GM19397 (cell line): ENCODE results near the gene MVP.
"Not testable (repeated sequence)": the region's sequence is repeated elsewhere in the genome, so short reads cannot be mapped to it uniquely, and the experiment has no call there.

ENCODE experiments used
- ATAC-seq: cut with Tn5 transposase; IDR thresholded peaks from one replicate; pipeline ENCODE4 v1.9.1; 2021; ENCODE audit warnings: mild to moderate bottlenecking, moderate library complexity; ENCODE audit not compliant: unreplicated experiment

MVP gene

DNA sequence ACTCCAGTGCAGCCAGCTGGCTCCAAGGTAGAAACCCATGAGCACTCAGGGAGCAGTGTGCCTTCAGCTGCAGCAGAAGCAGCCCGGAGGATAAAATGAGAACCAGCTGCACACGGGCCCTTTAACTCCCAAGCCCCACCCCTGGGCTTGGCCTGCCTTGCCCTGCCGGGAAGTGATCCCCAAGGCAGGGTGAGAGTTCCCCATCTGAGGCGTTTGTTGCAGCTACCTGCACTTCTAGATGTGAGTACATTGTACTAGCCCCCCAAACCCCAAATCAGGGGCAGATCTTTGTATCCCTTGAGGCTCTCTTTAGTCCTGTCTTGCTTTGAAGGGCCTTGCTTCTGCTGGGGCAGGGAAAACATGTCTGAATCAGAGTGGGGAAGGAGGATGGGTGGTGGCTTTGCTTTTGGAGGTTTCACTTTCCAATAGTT lies at the start of gene MVP:
TSS of gene MVP (plus strand) at position 192 of the 431 bp plus-strand sequence. CDS start 10,088 bp downstream, outside the sequence.
- no peak for ATAC-seq

DNA sequence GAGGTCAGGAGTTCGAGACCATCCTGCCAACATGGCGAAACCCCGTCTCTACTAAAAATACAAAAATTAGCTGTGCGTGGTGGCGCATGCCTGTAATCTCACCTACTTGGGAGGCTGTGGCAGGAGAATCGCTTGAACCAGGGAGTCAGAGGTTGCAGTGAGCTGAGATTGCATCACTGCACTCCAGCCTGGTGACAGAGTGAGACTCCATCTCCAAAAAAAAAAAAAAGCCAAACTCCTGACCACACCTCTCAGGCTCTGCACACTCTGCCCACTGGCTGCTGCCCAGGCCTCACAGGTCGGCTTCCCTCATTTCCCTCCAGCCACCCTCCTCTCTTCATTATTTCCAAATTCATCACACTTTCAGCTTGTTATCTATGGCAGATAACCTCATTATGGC lies 47.9 kb upstream of the MVP start:
- ATAC-seq = not testable (repeated sequence)

DNA sequence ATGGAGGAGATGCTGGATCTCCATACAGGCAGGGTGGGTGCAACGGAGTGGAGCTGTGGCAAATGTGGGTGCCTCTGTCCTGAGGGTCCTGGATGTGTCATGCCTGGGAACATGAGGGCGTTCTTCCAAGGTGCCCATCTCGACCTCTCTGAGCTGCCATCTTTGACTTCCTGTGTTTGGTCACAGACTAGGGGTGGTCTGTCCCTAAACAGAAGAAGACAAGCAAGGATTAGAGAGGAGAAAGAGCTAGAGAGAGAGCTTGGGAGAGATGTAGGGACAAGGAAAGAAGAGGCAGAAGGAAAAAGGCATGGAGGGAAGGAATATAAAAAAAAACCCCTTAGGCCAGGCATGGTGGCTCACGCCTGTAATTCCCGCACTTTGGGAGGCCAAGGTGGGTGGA lies 45.5 kb upstream of the MVP start:
- ATAC-seq = no peak

DNA sequence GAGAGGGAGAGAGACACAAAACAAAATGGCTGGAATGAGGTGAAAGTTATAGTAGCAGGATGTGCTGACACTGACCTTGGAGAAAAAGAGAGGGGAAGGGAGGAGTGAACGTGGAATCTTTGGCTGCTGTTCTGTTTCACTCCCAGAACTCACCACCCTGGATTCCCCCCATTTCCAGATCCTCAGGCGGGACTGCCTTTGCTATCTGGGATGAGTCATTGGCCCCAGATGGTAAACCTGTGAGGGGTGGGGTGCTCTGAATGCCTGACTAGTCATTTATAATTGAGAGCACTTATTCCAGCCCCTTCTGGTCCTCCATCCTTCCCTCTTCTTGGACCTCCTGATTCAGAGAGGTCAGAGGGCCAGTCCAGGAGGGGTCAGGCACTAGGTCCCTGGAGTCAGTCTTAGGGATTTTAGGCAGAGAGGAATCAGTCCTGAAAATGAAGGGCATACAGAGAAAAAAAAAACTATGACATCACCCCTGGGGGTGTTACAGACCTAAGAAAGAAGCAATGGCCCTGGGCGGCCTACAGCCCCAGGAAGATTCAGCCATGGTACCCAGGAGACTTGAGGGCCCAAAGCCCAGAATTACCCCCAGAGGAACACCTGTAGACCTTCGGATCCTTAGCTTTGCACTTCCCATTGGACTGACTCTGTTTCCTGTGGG lies 44.4 kb upstream of the MVP start:
- no peak for ATAC-seq

DNA sequence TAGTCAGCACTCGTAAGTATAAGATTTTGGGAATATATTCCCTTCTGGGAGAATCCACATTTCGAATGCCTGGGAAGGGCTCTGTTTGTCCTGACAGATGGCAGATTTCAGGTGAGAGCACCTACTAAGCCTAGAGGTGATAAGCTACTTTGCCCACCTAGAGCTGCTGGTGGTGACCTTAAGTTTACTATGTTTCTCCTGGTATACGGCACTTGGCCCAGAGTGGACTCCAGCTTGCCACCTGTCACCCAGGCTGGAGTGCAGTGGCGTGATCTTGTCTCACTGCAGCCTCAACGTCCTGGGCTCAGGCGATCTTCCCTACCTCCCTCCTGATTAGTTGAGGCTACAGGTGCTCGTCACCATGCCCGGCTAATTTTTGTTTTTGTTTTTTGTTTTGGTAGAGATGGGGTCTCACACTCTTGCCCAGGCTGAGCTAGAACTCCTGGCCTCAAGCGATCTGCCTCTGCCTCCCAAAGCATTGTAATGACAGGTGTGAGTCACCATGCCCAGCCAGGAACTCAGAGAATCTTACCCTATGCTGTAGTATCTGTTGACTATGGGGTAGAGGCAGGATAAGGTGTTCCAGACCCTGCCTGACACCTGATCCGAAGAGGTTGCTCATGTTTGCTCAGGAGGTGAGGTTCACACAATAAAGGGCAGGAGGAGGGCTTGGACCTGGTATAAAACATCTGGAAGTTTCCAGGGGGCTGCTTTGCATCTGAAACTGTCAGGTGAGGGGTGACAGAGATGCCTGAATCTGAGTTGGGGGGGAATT lies 42.5 kb upstream of the MVP start, which contains the start of gene ZG16:
TSS of gene ZG16 (plus strand) at position 681 of the 775 bp plus-strand sequence. CDS start 1,011 bp downstream, outside the sequence.
- no peak for ATAC-seq

DNA sequence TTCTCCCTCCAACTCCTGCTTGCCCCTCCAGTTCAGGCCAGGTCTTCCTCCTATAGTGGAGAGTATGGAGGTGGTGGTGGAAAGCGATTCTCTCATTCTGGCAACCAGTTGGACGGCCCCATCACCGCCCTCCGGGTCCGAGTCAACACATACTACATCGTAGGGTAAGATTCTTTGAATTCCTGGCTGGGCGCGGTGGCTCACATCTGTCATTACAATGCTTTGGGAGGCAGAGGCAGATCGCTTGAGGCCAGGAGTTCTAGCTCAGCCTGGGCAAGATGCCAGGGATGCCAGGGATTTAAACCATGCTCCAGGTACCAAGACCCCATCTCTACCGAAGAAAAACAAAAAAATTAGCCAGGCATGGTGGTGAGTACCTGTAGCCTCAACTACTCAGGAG lies 40.8 kb upstream of the MVP start:
- ATAC-seq = no peak

DNA sequence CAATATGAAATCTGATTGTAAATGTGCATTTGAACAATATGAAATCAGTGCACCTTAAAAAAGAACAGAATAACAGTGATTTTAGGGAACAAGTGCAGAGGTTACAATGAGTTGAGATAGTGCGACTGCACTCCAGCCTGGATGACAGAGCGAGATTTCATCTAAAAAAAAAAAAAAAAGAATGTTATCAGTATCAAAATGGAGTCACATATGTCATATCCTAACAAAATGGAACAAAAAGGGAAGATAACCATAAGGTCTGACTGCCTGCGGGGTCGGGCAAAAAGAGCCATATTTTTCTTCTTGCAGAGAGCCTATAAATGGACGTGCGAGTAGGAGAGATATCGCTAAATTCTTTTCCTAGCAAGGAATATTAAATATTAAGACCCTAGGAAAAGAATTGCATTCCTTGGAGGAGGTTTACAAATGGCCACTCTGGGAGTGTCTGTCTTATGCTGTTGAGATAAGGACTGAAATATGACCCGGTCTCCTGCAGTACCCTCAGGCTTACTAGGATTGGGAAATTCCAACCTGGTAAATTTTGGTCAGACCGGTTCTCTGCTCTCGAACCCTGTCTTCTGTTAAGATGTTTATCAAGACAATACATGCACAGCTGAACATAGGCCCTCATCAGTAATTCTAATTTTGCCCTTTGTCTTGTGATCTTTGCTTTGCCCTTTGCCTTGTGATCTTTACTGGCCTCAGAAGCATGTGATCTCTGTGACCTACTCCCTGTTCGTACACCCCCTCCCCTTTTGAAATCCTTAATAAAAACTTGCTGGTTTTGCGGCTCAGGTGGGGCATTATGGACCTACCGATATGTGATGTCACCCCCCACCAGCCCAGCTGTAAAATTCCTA lies 36.9 kb upstream of the MVP start:
- ATAC-seq = not testable (repeated sequence)

DNA sequence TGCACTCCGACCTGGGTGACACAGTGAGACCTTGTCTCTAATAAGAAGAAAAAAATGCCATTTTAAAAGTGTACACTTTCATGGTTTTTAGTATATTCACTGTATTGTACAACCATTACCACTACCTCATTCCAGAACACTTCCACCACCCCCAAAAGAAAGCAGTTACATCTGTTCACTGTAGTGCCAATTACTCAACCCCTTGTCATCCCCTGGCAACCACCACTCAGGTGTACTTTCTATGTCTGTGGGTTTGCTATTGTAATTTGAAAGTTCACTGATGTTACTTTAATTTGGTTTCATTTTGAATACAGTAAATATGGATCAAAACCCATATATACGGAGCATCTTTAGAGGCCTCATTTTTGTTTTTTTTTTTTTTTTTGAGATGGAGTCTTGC lies 36.1 kb upstream of the MVP start:
- ATAC-seq = no peak

DNA sequence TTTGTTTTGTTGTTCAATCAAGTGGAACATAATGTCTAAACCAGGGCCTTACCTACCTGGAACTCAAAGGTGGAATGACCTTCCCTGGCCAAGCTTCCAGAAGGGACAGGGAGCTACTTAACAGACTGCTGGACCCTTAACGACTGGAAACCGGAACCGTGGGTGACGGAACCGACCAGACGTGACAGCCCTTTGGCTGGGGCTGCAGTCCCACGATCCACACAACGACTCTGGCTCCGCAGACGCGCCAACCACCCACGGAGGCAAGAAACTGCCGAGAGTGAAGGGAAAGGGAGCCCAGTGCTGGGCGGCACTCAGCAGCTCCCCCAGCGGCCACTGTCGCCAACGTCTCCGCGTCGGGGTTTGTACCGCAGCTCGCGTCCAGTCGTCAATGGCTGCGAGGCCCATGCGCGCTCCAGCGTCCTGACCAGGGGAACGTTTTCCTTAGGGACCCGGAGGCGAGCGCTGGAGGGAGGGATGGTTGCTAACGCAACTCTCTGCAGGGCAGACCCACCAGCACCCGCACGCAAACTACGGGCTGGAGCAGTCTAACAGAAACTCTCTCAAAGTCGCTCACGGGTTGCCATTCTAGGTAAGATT lies 35.3 kb upstream of the MVP start:
- no peak for ATAC-seq

DNA sequence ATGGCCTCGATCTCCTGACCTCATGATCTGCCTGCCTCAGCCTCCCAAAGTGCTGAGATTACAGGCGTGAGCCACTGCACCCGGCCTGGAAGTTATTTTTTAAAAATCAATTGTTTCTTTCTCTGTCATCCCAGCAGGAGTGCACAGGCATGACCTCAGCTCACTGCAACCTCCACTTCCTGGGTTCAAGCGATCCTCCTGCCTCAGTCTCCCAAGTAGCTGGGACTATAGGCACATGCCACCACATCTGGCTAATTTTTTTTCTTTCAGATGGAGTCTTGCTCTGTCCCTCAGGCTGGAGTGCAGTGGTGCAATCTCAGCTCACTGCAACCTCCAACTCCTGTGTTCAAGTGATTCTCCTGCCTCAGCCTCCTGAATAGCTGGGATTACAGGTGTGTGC lies 33.1 kb upstream of the MVP start:
- ATAC-seq = not testable (repeated sequence)

DNA sequence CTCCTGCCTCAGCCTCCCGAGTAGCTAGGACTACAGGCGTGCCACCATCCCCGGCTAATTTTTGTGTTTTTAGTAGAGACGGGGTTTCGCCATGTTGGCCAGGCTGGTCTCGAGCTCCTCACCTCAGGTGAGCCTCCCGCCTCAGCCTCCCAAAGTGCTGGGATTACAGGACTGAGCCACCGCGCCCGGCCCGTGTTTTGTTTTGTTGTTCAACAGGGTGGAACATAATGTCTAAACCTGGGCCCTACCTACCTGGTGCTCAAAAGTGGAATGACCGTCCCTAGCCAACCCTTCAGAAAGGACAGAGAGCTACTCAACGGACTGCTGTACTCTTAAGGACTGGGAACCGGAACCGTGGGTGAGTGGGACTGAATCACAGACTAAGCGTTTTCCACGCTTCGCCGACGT lies 30.5 kb upstream of the MVP start:
- no peak for ATAC-seq

DNA sequence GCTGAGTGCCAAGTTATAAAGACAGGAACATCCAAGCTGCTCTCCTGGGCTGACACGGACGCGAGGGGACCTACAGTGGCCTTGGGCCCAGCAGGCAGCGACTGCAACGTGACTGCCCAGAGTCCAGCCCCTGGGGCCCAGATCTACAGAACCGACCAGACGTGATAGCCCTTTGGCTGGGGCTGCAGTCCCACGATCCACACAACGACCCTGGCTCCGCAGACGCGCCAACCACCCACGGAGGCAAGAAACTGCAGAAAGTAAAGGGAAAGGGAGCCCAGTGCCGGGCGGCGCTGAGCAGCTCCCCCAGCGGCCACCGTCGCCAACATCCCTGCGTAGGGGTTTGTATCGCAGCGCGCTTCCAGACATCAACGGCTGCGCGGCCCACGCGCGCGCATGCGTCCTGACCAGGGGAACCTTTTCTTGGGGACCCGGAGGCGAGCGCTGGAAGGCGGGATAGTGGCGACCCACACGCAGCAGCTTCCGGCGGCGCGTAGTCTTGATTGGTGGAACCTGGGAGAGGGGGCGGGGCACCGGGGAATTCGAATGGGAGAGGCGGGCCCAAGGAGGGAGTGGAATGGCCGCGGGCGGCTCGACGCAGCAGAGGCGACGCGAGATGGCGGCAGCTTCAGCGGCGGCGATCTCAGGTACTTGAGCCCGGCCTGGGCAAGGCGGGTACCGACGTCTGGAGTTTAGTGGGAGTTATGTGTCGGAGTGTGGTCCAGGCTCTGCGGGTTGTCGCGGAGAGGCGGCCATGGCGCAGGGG lies 29.9 kb upstream of the MVP start, which contains the start of gene KIF22:
TSS of gene KIF22 (plus strand) at position 569 of the 766 bp plus-strand sequence. CDS start at position 578, 9 bp downstream.
- ATAC-seq = peak; percentile 91

DNA sequence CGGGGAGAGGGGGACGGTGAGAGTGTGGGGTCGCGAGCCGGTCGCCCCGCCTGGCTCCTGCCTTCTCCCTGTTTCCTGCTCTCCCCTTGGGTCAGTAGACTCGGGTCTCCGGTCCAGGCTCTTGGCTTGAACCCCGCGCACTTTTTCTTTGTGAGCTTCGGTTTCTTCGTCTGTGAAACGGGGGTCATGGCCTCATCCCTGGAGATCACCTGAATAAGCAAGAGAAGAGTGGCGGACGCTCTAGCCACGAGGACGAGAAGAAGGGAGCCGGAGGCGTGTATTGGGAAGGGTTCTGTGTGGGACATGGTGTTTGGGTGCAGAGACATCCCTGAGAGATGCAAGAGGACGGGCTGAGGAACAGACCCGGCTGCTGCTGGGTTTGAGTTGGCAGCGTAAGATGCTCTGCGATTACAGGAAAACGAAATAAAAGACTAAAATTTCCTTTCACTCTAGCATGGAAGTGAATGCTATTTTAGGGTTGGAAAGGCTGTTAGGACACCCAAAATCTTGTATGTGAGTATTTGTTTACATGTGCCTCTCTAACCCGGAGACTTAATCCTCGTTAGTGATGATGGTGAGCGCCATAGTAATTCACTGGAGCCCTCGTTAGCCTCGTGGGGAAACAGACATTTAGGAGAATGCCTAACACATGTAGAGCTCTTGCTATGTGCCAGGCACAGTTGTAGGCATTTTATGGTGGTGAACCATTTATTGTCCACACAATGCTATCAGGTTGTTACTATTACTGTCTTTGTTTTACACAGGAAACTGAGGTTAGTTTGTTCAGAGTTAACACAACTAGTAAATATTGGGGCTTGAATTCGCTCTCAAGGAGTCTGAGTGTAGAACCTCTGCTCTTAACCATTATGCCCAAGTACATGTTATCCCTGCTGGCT lies 29.1 kb upstream of the MVP start:
- ATAC-seq = peak; percentile 6

DNA sequence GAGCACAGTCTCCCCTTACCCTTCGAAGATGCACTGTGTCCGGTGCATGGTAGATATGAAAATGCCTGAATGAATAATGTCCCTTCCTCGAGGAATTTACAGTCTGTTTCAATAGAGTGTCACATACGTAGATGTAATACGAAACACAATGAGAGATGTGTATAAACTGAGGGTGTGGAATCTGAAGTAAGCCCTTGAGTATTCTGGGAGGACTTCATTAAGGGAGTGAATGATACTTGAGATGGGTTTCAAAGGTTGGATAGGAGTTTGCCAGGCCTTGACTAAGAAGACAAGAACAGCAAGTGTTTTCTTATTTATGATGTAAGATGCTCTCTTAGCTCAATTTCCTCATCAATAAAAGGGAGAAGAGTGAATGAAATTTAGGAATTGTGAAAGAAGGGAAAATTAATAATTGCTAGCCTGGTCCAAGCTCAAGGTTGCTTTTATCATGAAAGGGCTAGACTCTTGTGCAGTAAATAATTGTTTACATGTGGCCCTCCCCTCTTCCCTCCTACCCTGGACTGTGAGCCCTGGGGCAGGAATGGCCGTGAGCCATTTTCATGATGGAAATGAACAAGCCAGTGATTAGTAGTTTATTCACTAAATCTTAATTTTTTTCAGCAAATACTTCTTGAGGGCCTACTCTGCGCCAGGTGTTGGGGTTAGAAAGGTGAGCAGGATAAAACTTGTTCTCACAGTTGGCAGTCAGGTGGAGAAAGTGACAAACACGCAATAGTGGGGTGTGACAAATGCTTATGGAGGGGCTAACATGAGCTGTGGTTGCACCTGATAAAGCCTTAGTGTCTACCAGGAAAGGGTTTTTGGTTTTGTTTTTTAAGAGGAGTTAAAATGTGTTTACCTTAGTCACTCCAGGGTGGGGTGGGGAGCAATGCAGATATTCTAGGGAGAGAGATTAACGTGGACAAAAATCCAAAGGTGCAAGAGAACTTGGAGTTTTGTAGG lies 28.1 kb upstream of the MVP start:
- no peak for ATAC-seq

DNA sequence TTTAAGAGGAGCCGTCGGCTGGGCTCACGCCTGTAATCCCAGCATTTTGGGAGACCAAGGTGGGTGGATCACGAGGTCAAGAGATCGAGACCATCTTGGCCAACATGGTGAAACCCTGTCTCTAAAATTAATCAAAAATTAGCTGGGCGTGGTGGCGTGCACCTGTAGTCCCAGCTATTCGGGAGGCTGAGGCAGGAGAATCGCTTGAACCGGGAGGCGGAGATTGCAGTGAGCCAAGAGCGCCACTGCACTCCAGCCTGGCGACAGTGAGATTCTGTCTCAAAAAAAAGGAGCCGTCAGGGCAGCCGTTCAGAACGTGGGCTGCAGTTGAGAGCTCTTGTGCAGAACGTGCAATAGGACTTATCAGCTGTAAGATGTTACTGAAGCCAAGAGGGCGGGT lies 27.1 kb upstream of the MVP start:
- ATAC-seq = not testable (repeated sequence)

DNA sequence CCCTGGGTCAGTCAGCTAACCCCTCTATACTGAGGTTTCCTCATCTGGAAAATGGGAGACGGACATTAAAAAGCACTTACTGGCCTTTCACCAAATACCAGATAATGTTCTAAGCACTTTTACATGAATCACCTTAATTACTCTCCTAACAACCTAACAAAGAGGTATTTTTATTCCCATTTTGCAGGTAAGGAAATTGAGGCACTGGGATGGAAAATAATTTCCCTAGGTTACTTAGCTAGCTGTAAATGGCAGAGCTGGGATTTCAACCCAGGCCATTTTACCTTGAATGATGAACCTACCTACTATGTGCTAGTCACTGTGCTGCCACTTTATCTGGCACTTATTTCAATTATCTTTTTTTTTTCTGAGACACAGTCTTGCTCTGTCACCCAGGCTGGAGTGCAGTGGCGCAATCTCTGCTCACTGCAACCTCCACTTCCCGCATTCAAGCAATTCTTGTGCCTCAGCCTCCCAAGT lies 26.0 kb upstream of the MVP start:
- ATAC-seq = no peak

DNA sequence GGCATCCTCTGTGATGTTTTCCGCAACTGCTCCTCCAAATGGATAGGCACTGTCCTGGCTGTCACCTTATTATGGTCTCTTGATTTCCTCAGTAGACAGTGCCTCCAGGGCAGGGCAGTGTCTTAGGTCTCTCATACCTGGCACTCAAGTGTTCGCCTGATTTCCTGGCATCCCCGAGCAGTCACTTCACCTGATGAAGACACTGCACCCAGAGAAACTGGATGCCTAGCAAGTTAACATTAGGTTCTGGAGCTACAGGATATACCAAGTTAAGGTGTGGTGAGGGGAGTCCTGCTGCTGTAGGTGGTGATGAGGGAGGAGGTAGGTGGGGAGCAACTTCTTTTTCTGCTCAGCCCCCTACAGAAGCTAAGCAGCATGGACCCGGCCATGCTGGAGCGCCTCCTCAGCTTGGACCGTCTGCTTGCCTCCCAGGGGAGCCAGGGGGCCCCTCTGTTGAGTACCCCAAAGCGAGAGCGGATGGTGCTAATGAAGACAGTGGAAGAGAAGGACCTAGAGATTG lies 17.8 kb upstream of the MVP start:
- ATAC-seq = no peak
